ENCODE data around the gene PNN. TPM values are rescaled to one million over a fixed set of nuclear protein-coding genes. Genes with fewer than 3 reads are reported as not detected.
"Not testable (repeated sequence)": the region's sequence is repeated elsewhere in the genome, so short reads cannot be mapped to it uniquely, and the experiment has no call there.

PNN gene
- polyA plus RNA-seq, 1 donor (not counting 4 experiments of a cell fraction or from before 2014, with no cell fraction given): 30.6 TPM

DNA sequence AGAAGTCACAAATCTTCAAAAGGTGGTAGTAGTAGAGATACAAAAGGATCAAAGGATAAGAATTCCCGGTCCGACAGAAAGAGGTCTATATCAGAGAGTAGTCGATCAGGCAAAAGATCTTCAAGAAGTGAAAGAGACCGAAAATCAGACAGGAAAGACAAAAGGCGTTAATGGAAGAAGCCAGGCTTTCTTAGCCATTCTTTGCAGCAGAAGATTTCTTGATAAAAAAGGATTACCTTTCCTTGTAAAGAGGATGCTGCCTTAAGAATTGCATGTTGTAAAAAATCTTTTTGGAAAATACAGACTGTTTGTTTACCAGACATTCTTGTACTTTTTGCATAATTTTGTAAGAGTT, 6.6 kb downstream of the PNN start:
- no peak for TF ChIP-seq EZH2 (IDR thresholded peaks at IDR 0.05; ENCODE audit: low read length)
- TF ChIP-seq, protein P1, sequence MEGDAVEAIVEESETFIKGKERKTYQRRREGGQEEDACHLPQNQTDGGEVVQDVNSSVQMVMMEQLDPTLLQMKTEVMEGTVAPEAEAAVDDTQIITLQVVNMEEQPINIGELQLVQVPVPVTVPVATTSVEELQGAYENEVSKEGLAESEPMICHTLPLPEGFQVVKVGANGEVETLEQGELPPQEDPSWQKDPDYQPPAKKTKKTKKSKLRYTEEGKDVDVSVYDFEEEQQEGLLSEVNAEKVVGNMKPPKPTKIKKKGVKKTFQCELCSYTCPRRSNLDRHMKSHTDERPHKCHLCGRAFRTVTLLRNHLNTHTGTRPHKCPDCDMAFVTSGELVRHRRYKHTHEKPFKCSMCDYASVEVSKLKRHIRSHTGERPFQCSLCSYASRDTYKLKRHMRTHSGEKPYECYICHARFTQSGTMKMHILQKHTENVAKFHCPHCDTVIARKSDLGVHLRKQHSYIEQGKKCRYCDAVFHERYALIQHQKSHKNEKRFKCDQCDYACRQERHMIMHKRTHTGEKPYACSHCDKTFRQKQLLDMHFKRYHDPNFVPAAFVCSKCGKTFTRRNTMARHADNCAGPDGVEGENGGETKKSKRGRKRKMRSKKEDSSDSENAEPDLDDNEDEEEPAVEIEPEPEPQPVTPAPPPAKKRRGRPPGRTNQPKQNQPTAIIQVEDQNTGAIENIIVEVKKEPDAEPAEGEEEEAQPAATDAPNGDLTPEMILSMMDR (optimal IDR thresholded peaks at IDR 0.05 in 1 of 3, IDR thresholded peaks at IDR 0.05 in 1 of 3, conservative IDR thresholded peaks at IDR 0.05 in 1 of 3; ENCODE audit: extremely low read depth in 1 of 3, insufficient read depth in 2 of 3, low read length in 3 of 3): no peak
- Histone ChIP-seq H3K36me3 (ENCODE audit: control insufficient read depth in 2 of 2, extremely low read depth in 1 of 2, insufficient read depth in 2 of 2, low read length in 2 of 2) (peaks cover 34 to 59% of the 10 kb centered on the region in 2 experiments), H3K4me3 (ENCODE audit: control insufficient read depth in 2 of 3, extremely low read depth in 1 of 3, insufficient read depth in 2 of 3, low read depth in 1 of 3, low read length in 3 of 3) (no peak overlapping the region), H3K4me1 (ENCODE audit: control insufficient read depth, extremely low read depth, insufficient read depth, low read length) (peaks cover 4% of the 10 kb centered on the region), H3K9me1 (ENCODE audit: control insufficient read depth, extremely low read depth, insufficient read depth, low read length) (no peaks in the 10 kb centered on the region), H4K20me1 (ENCODE audit: control insufficient read depth, extremely low read depth, insufficient read depth, low read length) (no peaks in the 10 kb centered on the region), H2AFZ (ENCODE audit: control insufficient read depth, low read length) (no peak overlapping the region), H3K27ac (ENCODE audit: control insufficient read depth, insufficient read depth, low read length) (no peak overlapping the region), H3K9me3 (ENCODE audit: control insufficient read depth, low read depth, low read length) (no peaks in the 10 kb centered on the region), H3K27me3 (ENCODE audit: control insufficient read depth, extremely low read depth, insufficient read depth, low read length) (no peaks in the 10 kb centered on the region), H3K79me2 (ENCODE audit: control insufficient read depth, insufficient read depth, low read length) (peaks cover 30% of the 10 kb centered on the region), H3K9ac (ENCODE audit: control insufficient read depth, extremely low read depth, insufficient read depth, low read length) (no peak overlapping the region), H3K4me2 (ENCODE audit: control insufficient read depth, extremely low read depth, insufficient read depth, low read depth, low read length) (no peak overlapping the region)
- DNase-seq (ENCODE audit: low read depth, low spot score) (no peak), FAIRE-seq (no peak)
- dilution Hi-C loops (cut with MboI; ENCODE audit: extremely low pct_ligation_motif_present, low sequenced_read_pairs): no loop called here

DNA sequence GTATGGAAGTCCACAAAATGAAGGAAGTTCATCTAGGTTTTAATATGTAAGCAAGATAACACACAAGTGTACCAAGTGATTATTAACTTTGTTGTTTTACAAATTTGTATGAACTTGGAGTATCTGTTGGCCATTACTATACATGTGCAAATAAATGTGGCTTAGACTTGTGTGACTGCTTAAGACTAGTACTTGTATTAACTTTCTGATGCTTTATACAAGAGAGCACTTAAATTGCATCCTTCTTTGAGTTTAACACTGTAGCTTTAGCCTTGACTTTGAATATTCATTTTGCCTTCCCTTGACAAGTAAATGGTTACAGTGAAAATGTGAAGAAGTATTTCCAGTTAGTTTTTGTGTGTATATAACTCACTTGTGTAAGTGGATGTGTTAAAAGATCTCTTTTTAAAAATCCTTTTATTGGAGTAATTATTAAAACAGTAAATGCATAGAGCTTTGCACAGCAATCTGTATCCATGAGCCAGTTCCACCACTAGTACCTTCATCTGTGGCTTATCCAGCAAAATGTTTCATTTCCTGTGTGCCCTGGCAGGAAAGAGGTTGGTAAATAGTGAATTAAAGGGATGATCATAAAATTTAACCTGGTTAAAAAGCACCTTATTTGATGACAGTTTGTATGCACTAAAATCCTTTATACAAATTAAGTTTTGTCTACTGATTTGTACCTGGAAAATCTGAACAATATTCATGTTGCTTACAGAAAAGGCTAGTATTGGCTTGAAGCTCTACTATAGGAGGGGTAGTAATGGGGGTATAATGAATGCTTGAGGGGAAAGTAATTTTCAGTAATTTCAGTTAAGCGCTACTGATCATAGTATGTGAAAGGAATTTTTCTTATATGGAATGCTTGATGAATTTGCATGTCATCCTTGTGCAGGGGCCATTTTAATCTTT, 8.0 kb downstream of the PNN start:
- Histone ChIP-seq H3K79me2 (ENCODE audit: control insufficient read depth, insufficient read depth, low read length) (peaks cover 20% of the 10 kb centered on the region), H3K36me3 (ENCODE audit: control insufficient read depth in 2 of 2, extremely low read depth in 1 of 2, insufficient read depth in 2 of 2, low read length in 2 of 2) (peaks cover 25 to 46% of the 10 kb centered on the region in 2 experiments)
- no peak for FAIRE-seq

DNA sequence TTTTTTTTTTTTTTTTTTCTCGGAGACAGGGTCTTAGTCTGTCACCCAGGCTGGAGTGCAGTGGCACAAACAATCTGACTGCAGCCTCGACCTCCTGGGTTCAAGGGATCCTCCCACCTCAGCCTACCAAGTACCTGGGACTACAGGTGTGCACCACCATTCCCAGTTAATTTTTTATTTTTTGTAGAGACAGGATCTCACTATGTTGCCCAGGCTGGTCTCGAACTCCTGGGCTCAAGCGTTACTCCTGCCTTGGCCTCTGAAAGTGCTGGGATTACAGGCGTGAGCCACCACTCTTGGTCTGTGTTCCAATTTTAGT, 8.6 kb downstream of the PNN start:
- not testable (repeated sequence) for H4K20me1 ChIP-seq (ENCODE audit: control insufficient read depth, extremely low read depth, insufficient read depth, low read length); FAIRE-seq; H3K27ac ChIP-seq (ENCODE audit: control insufficient read depth, insufficient read depth, low read length)

More for the DNA sequence above, 8.0 kb downstream of the PNN start:
- H3K4me1 ChIP-seq (ENCODE audit: control insufficient read depth, extremely low read depth, insufficient read depth, low read length): peaks cover 6% of the 10 kb centered on the region
- no peaks in the 10 kb centered on the region for H4K20me1 ChIP-seq (ENCODE audit: control insufficient read depth, extremely low read depth, insufficient read depth, low read length)
- no peak overlapping the region for H3K4me2 ChIP-seq (ENCODE audit: control insufficient read depth, extremely low read depth, insufficient read depth, low read depth, low read length)
- no peak overlapping the region for H3K4me3 ChIP-seq (ENCODE audit: control insufficient read depth in 2 of 3, extremely low read depth in 1 of 3, insufficient read depth in 2 of 3, low read depth in 1 of 3, low read length in 3 of 3)
- no peak overlapping the region for H2AFZ ChIP-seq (ENCODE audit: control insufficient read depth, low read length)
- TF ChIP-seq, protein P1 (optimal IDR thresholded peaks at IDR 0.05 in 1 of 3, IDR thresholded peaks at IDR 0.05 in 1 of 3, conservative IDR thresholded peaks at IDR 0.05 in 1 of 3; ENCODE audit: extremely low read depth in 1 of 3, insufficient read depth in 2 of 3, low read length in 3 of 3): no peak
- TF ChIP-seq EZH2 (IDR thresholded peaks at IDR 0.05; ENCODE audit: low read length): no peak
- no peak overlapping the region for H3K9ac ChIP-seq (ENCODE audit: control insufficient read depth, extremely low read depth, insufficient read depth, low read length)
- no peaks in the 10 kb centered on the region for H3K27me3 ChIP-seq (ENCODE audit: control insufficient read depth, extremely low read depth, insufficient read depth, low read length)
- no peaks in the 10 kb centered on the region for H3K9me1 ChIP-seq (ENCODE audit: control insufficient read depth, extremely low read depth, insufficient read depth, low read length)
- no peaks in the 10 kb centered on the region for H3K9me3 ChIP-seq (ENCODE audit: control insufficient read depth, low read depth, low read length)
- DNase-seq (ENCODE audit: low read depth, low spot score): no peak
- dilution Hi-C loops (cut with MboI; ENCODE audit: extremely low pct_ligation_motif_present, low sequenced_read_pairs): no loop called here
- H3K27ac ChIP-seq (ENCODE audit: control insufficient read depth, insufficient read depth, low read length): no peak overlapping the region

More for the DNA sequence above, 8.6 kb downstream of the PNN start:
- Histone ChIP-seq H3K36me3 (ENCODE audit: control insufficient read depth in 2 of 2, extremely low read depth in 1 of 2, insufficient read depth in 2 of 2, low read length in 2 of 2) (peaks cover 24 to 41% of the 10 kb centered on the region in 2 experiments), H3K79me2 (ENCODE audit: control insufficient read depth, insufficient read depth, low read length) (peaks cover 16% of the 10 kb centered on the region), H3K4me1 (ENCODE audit: control insufficient read depth, extremely low read depth, insufficient read depth, low read length) (peaks cover 11% of the 10 kb centered on the region)
- dilution Hi-C loops (cut with MboI; ENCODE audit: extremely low pct_ligation_motif_present, low sequenced_read_pairs); H3K4me3 ChIP-seq (ENCODE audit: control insufficient read depth in 2 of 3, extremely low read depth in 1 of 3, insufficient read depth in 2 of 3, low read depth in 1 of 3, low read length in 3 of 3); H3K4me2 ChIP-seq (ENCODE audit: control insufficient read depth, extremely low read depth, insufficient read depth, low read depth, low read length); H3K9me1 ChIP-seq (ENCODE audit: control insufficient read depth, extremely low read depth, insufficient read depth, low read length); H3K9ac ChIP-seq (ENCODE audit: control insufficient read depth, extremely low read depth, insufficient read depth, low read length); H3K27me3 ChIP-seq (ENCODE audit: control insufficient read depth, extremely low read depth, insufficient read depth, low read length); DNase-seq (ENCODE audit: low read depth, low spot score); H3K9me3 ChIP-seq (ENCODE audit: control insufficient read depth, low read depth, low read length); H2AFZ ChIP-seq (ENCODE audit: control insufficient read depth, low read length): not testable (repeated sequence)

Data from keratinocyte (primary cell).